Hepatocyte (in vitro differentiated cells): ENCODE results near the gene ITGB3.

Experiments used
- EZH2 ChIP-seq: fragments of 200-600 bp; sonication (generic); IDR thresholded peaks from 2 replicates; pipeline ENCODE4 v1.6.1; 2016; ENCODE audit warnings: antibody characterized with exemption, mild to moderate bottlenecking, borderline replicate concordance
- EZH2phosphoT487 ChIP-seq: fragments of 200-600 bp; sonication (generic); IDR thresholded peaks from one replicate; pipeline ENCODE4 v1.6.1; 2018; ENCODE audit warnings: antibody characterized with exemption, mild to moderate bottlenecking, low read depth, moderate library complexity; ENCODE audit not compliant: unreplicated experiment, severe bottlenecking
- TF ChIP-seq, protein P1 (sequence below): fragments of 200-600 bp; sonication (generic); IDR thresholded peaks from 2 replicates; pipeline ENCODE4 v1.5.1; 2016; ENCODE audit warnings: antibody characterized with exemption, mild to moderate bottlenecking; ENCODE audit not compliant: poor library complexity

DNA sequence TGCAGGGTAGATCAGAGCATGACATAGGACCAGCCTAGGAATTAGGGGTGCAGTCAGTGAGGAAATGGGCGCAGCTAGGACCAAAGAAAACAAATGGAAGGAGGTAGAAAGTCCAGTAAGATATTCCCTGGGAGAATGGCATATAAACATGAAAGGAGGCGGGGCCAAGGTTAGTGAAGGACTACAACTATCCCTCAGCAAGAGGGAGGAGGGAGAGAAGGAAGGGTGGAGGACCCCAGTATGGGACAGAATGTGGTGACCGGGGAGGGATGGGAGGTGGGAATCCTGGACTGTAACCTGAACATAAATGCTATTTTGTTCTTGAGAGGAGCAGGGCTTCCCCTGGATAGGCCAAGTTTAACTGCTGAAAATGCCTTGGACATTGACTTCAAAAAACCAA lies 22.8 kb downstream of the ITGB3 start:
- TF ChIP-seq, protein P1, sequence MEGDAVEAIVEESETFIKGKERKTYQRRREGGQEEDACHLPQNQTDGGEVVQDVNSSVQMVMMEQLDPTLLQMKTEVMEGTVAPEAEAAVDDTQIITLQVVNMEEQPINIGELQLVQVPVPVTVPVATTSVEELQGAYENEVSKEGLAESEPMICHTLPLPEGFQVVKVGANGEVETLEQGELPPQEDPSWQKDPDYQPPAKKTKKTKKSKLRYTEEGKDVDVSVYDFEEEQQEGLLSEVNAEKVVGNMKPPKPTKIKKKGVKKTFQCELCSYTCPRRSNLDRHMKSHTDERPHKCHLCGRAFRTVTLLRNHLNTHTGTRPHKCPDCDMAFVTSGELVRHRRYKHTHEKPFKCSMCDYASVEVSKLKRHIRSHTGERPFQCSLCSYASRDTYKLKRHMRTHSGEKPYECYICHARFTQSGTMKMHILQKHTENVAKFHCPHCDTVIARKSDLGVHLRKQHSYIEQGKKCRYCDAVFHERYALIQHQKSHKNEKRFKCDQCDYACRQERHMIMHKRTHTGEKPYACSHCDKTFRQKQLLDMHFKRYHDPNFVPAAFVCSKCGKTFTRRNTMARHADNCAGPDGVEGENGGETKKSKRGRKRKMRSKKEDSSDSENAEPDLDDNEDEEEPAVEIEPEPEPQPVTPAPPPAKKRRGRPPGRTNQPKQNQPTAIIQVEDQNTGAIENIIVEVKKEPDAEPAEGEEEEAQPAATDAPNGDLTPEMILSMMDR, result no peak
- TF ChIP-seq EZH2 (no peak), EZH2phosphoT487 (no peak)
